Measurements from ENCODE around the gene CDV3.

DNA sequence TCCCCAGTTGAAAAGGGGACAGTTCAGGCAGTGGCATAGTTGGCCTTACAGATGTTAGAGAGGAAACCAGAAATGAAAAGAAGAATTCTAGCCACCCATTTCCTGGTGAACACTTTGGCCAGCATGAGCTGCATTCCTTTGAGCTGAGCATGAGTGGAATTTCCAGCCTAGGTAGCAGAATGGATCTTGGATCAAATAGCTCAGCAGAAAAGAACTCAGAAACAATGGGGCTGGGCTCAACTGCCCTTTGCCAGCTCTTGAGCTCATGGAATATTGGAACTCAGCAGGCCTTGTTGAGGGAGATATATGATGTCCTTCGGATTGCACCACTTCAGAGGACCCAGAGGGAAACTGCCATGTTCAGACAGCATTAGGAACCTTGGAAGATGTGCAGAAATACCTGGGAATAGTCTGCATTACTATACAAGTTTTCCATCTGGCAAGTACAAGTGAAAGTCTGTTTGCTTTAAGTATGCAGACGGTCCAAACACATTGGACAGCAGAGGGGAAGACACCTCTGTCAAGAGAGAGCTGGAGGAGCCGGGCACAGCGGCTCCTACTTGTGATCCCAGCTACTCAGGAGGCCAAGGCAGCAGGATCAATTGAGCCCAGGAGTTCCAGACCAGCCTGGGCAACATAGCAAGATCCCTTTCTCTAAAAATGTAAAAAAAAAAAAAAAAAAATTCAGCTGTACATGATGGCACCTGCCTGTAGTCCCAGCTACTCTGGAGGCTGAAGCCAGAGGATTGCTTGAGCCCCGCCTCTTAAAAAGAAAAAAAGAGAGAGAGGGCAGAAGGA lies 3.1 kb upstream of the CDV3 start:
- TF ChIP-seq, protein P1, sequence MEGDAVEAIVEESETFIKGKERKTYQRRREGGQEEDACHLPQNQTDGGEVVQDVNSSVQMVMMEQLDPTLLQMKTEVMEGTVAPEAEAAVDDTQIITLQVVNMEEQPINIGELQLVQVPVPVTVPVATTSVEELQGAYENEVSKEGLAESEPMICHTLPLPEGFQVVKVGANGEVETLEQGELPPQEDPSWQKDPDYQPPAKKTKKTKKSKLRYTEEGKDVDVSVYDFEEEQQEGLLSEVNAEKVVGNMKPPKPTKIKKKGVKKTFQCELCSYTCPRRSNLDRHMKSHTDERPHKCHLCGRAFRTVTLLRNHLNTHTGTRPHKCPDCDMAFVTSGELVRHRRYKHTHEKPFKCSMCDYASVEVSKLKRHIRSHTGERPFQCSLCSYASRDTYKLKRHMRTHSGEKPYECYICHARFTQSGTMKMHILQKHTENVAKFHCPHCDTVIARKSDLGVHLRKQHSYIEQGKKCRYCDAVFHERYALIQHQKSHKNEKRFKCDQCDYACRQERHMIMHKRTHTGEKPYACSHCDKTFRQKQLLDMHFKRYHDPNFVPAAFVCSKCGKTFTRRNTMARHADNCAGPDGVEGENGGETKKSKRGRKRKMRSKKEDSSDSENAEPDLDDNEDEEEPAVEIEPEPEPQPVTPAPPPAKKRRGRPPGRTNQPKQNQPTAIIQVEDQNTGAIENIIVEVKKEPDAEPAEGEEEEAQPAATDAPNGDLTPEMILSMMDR (IDR thresholded peaks at IDR 0.05) = no peak
- TF ChIP-seq POLR2A (IDR thresholded peaks at IDR 0.05) = no peak
